ENCODE data around the gene MRC2. TPM values are rescaled to one million over a fixed set of nuclear protein-coding genes. Genes with fewer than 3 reads are reported as not detected.
"Not testable (repeated sequence)": the region's sequence is repeated elsewhere in the genome, so short reads cannot be mapped to it uniquely, and the experiment has no call there.

The MRC2 gene
- total RNA-seq, 1 donor from 2014 or later, result 2.3 TPM

- DNase-seq (ENCODE audit: low spot score) (no peak), ATAC-seq (no peak)
Observed at GRCh38 chr17:62675701-62676100, 48.2 kb downstream of the MRC2 start.

GRCh38 chr17:62676231-62676943 lies 48.9 kb downstream of the MRC2 start:
- ATAC-seq (no peak), DNase-seq (ENCODE audit: low spot score) (no peak)

- no peak for DNase-seq (ENCODE audit: low spot score)
- ATAC-seq, result no peak
Observed at GRCh38 chr17:62676952-62677596, 49.6 kb downstream of the MRC2 start.

GRCh38 chr17:62678214-62678919 lies 50.9 kb downstream of the MRC2 start:
- ATAC-seq (no peak), DNase-seq (ENCODE audit: low spot score) (no peak)

GRCh38 chr17:62679866-62680377 lies 52.5 kb downstream of the MRC2 start:
- no peak for ATAC-seq
- no peak for DNase-seq (ENCODE audit: low spot score)

- DNase-seq (ENCODE audit: low spot score), result no peak
- ATAC-seq, result no peak
Observed at GRCh38 chr17:62680541-62681052, 53.1 kb downstream of the MRC2 start.

GRCh38 chr17:62681061-62681938 lies 53.8 kb downstream of the MRC2 start:
- ATAC-seq (no peak), DNase-seq (ENCODE audit: low spot score) (no peak)

GRCh38 chr17:62681939-62682381 lies 54.5 kb downstream of the MRC2 start:
- no peak for ATAC-seq
- DNase-seq (ENCODE audit: low spot score), result no peak

- DNase-seq (ENCODE audit: low spot score) (no peak), ATAC-seq (no peak)
Observed at GRCh38 chr17:62684179-62684578, 56.7 kb downstream of the MRC2 start.

GRCh38 chr17:62687997-62688396 lies 60.5 kb downstream of the MRC2 start:
- DNase-seq (ENCODE audit: low spot score), result no peak
- ATAC-seq, result no peak

- DNase-seq (ENCODE audit: low spot score), result no peak
Observed at GRCh38 chr17:62688398-62689160, 61.1 kb downstream of the MRC2 start.

GRCh38 chr17:62689441-62690167 lies 62.1 kb downstream of the MRC2 start:
- ATAC-seq, result no peak
- DNase-seq (ENCODE audit: low spot score), result no peak

More at GRCh38 chr17:62688398-62689160, 61.1 kb downstream of the MRC2 start:
- no peak for ATAC-seq

GRCh38 chr17:62690168-62690897 lies 62.9 kb downstream of the MRC2 start:
- ATAC-seq (no peak), DNase-seq (ENCODE audit: low spot score) (no peak)

GRCh38 chr17:62691589-62691915 lies 64.1 kb downstream of the MRC2 start:
- not testable (repeated sequence) for DNase-seq (ENCODE audit: low spot score); ATAC-seq

GRCh38 chr17:62692159-62692651 lies 64.7 kb downstream of the MRC2 start:
- ATAC-seq, result no peak
- DNase-seq (ENCODE audit: low spot score), result no peak

- ATAC-seq (peak; percentile 46), DNase-seq (ENCODE audit: low spot score) (no peak)
Observed at GRCh38 chr17:62692721-62693431, 65.4 kb downstream of the MRC2 start.

GRCh38 chr17:62693616-62694409 lies 66.3 kb downstream of the MRC2 start:
- DNase-seq (ENCODE audit: low spot score) (no peak), ATAC-seq (no peak)
